ENCODE data around the gene CYP2D6. TPM values are rescaled to one million over a fixed set of nuclear protein-coding genes. Genes with fewer than 3 reads are reported as not detected.
"Not testable (repeated sequence)": the region's sequence is repeated elsewhere in the genome, so short reads cannot be mapped to it uniquely, and the experiment has no call there.

The CYP2D6 gene
- total RNA-seq, 6 donors from 2014 or later, result 0.46 to 4.2 (median 1.9) TPM

- 63 to 78% methylated on average over 4 of the region's 4 CpGs for WGBS, 2 donors
- peak in 1 of 2 donors; percentile 60 for ATAC-seq (ENCODE audit: low FRiP score in 2 of 2)
Measured at GRCh38 chr22:42116848-42117424, 13.7 kb downstream of the CYP2D6 start.

GRCh38 chr22:42115420-42115830 is 15.2 kb downstream of the CYP2D6 start:
- not testable (repeated sequence) for H3K27ac ChIP-seq; H3K4me3 ChIP-seq; ATAC-seq (ENCODE audit: low FRiP score in 2 of 2); H3K36me3 ChIP-seq; H3K27me3 ChIP-seq; DNase-seq
- H3K9me3 ChIP-seq, result peaks cover 0 to 17% (median 8%) of the 10 kb centered on the region in 4 donors
- WGBS, 2 donors, result 70 to 74% methylated on average over 6 of the region's 6 CpGs
- peaks cover 0 to 10% (median 7%) of the 10 kb centered on the region in 4 donors for H3K4me1 ChIP-seq

More at GRCh38 chr22:42116848-42117424, 13.7 kb downstream of the CYP2D6 start:
- Histone ChIP-seq H3K27me3 (no peaks in the 10 kb centered on the region), H3K36me3 (no peaks in the 10 kb centered on the region), H3K9me3 (peaks cover 0 to 17% (median 8%) of the 10 kb centered on the region in 4 donors), H3K4me3 (no peak overlapping the region), H3K27ac (no peak overlapping the region), H3K4me1 (peaks cover 0 to 15% (median 7%) of the 10 kb centered on the region in 4 donors)
- TF ChIP-seq EP300 (IDR thresholded peaks at IDR 0.05) (no peak), POLR2A (IDR thresholded peaks at IDR 0.05) (no peak), CTCF (IDR thresholded peaks at IDR 0.05) (no peak), POLR2AphosphoS5 (IDR thresholded peaks at IDR 0.05) (no peak)
- DNase-seq, result peak in 1 of 2 donors; percentile 71

- 87 to 89% methylated on average over 7 of the region's 7 CpGs for WGBS, 2 donors
- Histone ChIP-seq H3K27ac (no peak overlapping the region), H3K9me3 (peaks cover 0 to 17% (median 8%) of the 10 kb centered on the region in 4 donors), H3K4me3 (no peak overlapping the region), H3K27me3 (no peaks in the 10 kb centered on the region), H3K4me1 (peaks cover 0 to 7% (median 2%) of the 10 kb centered on the region in 4 donors), H3K36me3 (no peaks in the 10 kb centered on the region)
- ATAC-seq (ENCODE audit: low FRiP score in 2 of 2), result no peak
- no peak for DNase-seq
- TF ChIP-seq CTCF (IDR thresholded peaks at IDR 0.05), result peak in 1 of 6 experiments; percentile 27
- no peak for TF ChIP-seq POLR2A (IDR thresholded peaks at IDR 0.05)
Measured at GRCh38 chr22:42114721-42115120, 15.9 kb downstream of the CYP2D6 start.

- DNase-seq; ATAC-seq (ENCODE audit: low FRiP score in 2 of 2); H3K4me3 ChIP-seq; H3K36me3 ChIP-seq; H3K4me1 ChIP-seq; H3K27me3 ChIP-seq; H3K27ac ChIP-seq: not testable (repeated sequence)
- H3K9me3 ChIP-seq, result peaks cover 0 to 17% (median 8%) of the 10 kb centered on the region in 4 donors
- WGBS, 2 donors, result 23 to 45% methylated on average over 4 of the region's 4 CpGs
Measured at GRCh38 chr22:42112793-42113192, 17.8 kb downstream of the CYP2D6 start.

GRCh38 chr22:42111798-42112197 is 18.8 kb downstream of the CYP2D6 start:
- no peak for TF ChIP-seq POLR2AphosphoS5 (IDR thresholded peaks at IDR 0.05)
- no peak for TF ChIP-seq CTCF (IDR thresholded peaks at IDR 0.05)
- no peak for TF ChIP-seq EP300 (IDR thresholded peaks at IDR 0.05)
- TF ChIP-seq POLR2A (IDR thresholded peaks at IDR 0.05), result no peak
- ATAC-seq (ENCODE audit: low FRiP score in 2 of 2) (no peak), DNase-seq (no peak)
- Histone ChIP-seq H3K4me3 (no peak overlapping the region), H3K27ac (no peak overlapping the region), H3K4me1 (peaks cover 0 to 4% (median under 1%) of the 10 kb centered on the region in 4 donors), H3K27me3 (no peaks in the 10 kb centered on the region), H3K36me3 (no peaks in the 10 kb centered on the region), H3K9me3 (peaks cover 0 to 17% (median 8%) of the 10 kb centered on the region in 4 donors)
- 91% methylated on average over 4 of the region's 4 CpGs for WGBS, 2 donors

- no peak for ATAC-seq (ENCODE audit: low FRiP score in 2 of 2)
- no peak overlapping the region for H3K4me3 ChIP-seq
- H3K27me3 ChIP-seq, result no peaks in the 10 kb centered on the region
- no peaks in the 10 kb centered on the region for H3K4me1 ChIP-seq
- H3K36me3 ChIP-seq, result no peaks in the 10 kb centered on the region
- DNase-seq, result peak in 1 of 2 donors; percentile 45
- no peak overlapping the region for H3K27ac ChIP-seq
- 85 to 89% methylated on average over 17 to 18 of the region's 18 CpGs for WGBS, 2 donors
- peaks cover 0 to 13% (median 10%) of the 10 kb centered on the region in 4 donors for H3K9me3 ChIP-seq
- TF ChIP-seq POLR2A (IDR thresholded peaks at IDR 0.05) (no peak), POLR2AphosphoS5 (IDR thresholded peaks at IDR 0.05) (no peak), EP300 (IDR thresholded peaks at IDR 0.05) (no peak), CTCF (IDR thresholded peaks at IDR 0.05) (no peak)
Measured at GRCh38 chr22:42108848-42109247, 21.8 kb downstream of the CYP2D6 start.

- not testable (repeated sequence) for ATAC-seq (ENCODE audit: low FRiP score in 2 of 2); DNase-seq; H3K4me1 ChIP-seq; H3K4me3 ChIP-seq; H3K36me3 ChIP-seq; H3K27me3 ChIP-seq; H3K27ac ChIP-seq
- peaks cover 5 to 39% (median 26%) of the 10 kb centered on the region in 4 donors for H3K9me3 ChIP-seq
- 95 to 98% methylated on average over 6 of the region's 6 CpGs for WGBS, 2 donors
Measured at GRCh38 chr22:42104332-42104860, 26.2 kb downstream of the CYP2D6 start.
